HL-60 (cell line): ENCODE measurements around the gene PRRC2B.
A peak's percentile ranks its signal among the peaks of the same experiment; 100 is the strongest.

Experiments
- DNase-seq, 2 experiments: peaks; one replicate each; pipeline ENCODE4 v3.0.0-alpha.2; 2010 to 2020; ENCODE audit warnings: low read depth in 1 of 2, low spot score in 1 of 2
- H3K27ac ChIP-seq: fragments of 250-450 bp; sonication (Bioruptor Pico); replicated peaks from 2 replicates; pipeline ENCODE4 v1.5.1; 2020; ENCODE audit warnings: mild to moderate bottlenecking, moderate library complexity
- H3K27me3 ChIP-seq: fragments of 250-450 bp; sonication (Bioruptor Pico); 2 replicates; pipeline ENCODE4 v1.5.1; 2021; ENCODE audit warnings: mild to moderate bottlenecking, moderate library complexity; ENCODE audit not compliant: insufficient read depth, poor library complexity, severe bottlenecking
- H3K4me3 ChIP-seq: replicated peaks from 2 replicates; pipeline ENCODE4 v1.5.1; 2011; ENCODE audit warnings: mild to moderate bottlenecking, control low read depth, low read length; ENCODE audit not compliant: insufficient read depth
- GABPA ChIP-seq: IDR thresholded peaks from 2 replicates; pipeline ENCODE4 v1.6.1; 2012; ENCODE audit warnings: low read depth
- POLR2AphosphoS5 ChIP-seq: IDR thresholded peaks from 2 replicates; pipeline ENCODE4 v1.6.1; 2012; ENCODE audit warnings: low read depth
- SPI1 ChIP-seq: IDR thresholded peaks from 2 replicates; pipeline ENCODE4 v1.6.1; 2012; ENCODE audit warnings: low read depth, mild to moderate bottlenecking, borderline replicate concordance
- TF ChIP-seq, protein P1 (sequence below): IDR thresholded peaks from one replicate; pipeline ENCODE4 v1.5.1; 2011; ENCODE audit warnings: low read length, control low read depth, inconsistent platforms; ENCODE audit not compliant: insufficient read depth
- TF ChIP-seq, protein P2 (sequence below): IDR thresholded peaks from 2 replicates; pipeline ENCODE4 v1.6.1; 2012; ENCODE audit warnings: low read depth; ENCODE audit not compliant: insufficient replicate concordance

PRRC2B gene

DNA sequence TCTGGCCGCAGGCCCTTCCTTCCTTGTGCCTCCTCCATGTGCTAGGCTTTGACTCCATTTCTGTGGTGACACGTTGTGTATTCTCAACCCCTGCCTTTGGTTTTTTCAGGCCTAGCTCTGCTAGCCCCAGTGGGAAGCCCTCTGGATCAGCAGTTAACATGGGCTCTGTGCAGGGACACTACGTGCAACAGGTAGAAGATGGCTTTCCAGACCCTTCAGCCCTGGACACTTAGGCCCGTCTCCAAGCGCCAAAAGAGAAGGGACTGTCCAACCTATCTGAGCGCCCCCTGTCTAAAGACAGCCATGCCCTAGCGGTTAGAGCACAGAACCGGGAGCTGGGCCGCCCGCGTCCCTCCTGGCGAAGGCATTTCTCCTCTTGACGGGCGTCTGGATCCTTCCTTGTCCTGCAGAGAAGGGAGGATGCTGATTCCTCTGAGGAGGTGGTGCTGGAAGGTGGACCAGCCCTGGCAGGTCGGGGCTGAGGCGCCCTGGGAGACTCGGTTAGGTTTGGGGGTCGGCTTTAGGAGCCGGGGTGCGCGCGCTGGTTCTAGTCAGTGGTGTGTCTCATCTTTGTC is 100.5 kb downstream of the PRRC2B start:
- DNase-seq, result no peak
- Histone ChIP-seq H3K27me3 (no peaks in the 10 kb centered on the region), H3K4me3 (no peak overlapping the region), H3K27ac (no peak overlapping the region)
- TF ChIP-seq POLR2AphosphoS5 (no peak), GABPA (no peak), SPI1 (no peak)
- TF ChIP-seq, protein P1, sequence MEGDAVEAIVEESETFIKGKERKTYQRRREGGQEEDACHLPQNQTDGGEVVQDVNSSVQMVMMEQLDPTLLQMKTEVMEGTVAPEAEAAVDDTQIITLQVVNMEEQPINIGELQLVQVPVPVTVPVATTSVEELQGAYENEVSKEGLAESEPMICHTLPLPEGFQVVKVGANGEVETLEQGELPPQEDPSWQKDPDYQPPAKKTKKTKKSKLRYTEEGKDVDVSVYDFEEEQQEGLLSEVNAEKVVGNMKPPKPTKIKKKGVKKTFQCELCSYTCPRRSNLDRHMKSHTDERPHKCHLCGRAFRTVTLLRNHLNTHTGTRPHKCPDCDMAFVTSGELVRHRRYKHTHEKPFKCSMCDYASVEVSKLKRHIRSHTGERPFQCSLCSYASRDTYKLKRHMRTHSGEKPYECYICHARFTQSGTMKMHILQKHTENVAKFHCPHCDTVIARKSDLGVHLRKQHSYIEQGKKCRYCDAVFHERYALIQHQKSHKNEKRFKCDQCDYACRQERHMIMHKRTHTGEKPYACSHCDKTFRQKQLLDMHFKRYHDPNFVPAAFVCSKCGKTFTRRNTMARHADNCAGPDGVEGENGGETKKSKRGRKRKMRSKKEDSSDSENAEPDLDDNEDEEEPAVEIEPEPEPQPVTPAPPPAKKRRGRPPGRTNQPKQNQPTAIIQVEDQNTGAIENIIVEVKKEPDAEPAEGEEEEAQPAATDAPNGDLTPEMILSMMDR, result no peak
- TF ChIP-seq, protein P2, sequence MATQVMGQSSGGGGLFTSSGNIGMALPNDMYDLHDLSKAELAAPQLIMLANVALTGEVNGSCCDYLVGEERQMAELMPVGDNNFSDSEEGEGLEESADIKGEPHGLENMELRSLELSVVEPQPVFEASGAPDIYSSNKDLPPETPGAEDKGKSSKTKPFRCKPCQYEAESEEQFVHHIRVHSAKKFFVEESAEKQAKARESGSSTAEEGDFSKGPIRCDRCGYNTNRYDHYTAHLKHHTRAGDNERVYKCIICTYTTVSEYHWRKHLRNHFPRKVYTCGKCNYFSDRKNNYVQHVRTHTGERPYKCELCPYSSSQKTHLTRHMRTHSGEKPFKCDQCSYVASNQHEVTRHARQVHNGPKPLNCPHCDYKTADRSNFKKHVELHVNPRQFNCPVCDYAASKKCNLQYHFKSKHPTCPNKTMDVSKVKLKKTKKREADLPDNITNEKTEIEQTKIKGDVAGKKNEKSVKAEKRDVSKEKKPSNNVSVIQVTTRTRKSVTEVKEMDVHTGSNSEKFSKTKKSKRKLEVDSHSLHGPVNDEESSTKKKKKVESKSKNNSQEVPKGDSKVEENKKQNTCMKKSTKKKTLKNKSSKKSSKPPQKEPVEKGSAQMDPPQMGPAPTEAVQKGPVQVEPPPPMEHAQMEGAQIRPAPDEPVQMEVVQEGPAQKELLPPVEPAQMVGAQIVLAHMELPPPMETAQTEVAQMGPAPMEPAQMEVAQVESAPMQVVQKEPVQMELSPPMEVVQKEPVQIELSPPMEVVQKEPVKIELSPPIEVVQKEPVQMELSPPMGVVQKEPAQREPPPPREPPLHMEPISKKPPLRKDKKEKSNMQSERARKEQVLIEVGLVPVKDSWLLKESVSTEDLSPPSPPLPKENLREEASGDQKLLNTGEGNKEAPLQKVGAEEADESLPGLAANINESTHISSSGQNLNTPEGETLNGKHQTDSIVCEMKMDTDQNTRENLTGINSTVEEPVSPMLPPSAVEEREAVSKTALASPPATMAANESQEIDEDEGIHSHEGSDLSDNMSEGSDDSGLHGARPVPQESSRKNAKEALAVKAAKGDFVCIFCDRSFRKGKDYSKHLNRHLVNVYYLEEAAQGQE, result no peak

DNA sequence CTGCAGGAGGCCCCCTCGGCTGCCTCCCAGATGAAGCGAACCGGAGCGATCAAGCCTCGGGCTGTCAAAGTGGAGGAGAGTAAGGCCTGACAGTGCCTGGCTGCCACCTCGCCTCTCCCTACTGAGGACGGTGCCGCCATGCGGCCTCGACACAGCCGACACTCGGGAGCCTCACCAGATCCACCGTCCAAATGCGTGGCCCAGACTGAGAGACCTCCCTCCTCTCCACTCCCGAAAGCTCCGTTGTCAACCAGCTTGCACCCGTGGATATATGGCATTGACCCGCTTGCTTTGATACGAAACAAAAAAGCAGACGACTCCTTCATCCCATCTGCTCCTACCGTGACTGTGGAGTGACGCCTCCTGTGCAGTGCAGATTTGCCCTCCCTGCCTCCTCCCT is 101.9 kb downstream of the PRRC2B start:
- H3K4me3 ChIP-seq, result no peak overlapping the region
- H3K27me3 ChIP-seq, result no peaks in the 10 kb centered on the region
- TF ChIP-seq, protein P2, result no peak
- TF ChIP-seq, protein P1, result no peak
- TF ChIP-seq GABPA (no peak), POLR2AphosphoS5 (peak; percentile 25; the same call in 1 of the 2 replicates), SPI1 (no peak)
- no peak overlapping the region for H3K27ac ChIP-seq
- no peak for DNase-seq

DNA sequence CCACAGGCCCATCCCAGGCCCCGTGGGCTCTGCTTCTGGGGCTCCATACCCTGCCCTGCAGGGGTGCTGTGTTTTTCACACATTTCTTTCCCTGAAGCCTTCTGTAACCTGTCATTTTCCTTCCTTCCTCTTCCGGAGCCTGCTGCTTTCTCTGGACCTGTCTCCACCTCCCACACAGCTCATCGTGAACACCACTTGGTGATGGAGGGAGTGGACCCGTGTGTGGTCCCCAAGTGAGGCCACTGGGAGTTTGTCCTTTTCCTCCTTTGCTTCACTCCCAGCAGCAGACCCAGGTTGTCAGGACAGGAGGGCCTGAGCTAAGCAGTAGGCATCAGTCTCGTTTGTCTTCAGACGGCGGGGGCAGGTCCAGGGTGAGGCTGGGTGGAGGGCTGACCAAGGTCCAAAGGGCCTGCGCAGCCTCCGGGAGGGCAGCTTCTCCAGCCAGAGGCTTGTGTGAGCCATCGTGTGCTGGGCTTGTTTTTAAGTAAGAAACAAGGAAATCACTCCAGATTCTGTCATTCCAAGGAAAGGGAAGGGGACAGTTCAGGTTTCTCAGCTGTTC is 103.0 kb downstream of the PRRC2B start:
- no peak for DNase-seq
- Histone ChIP-seq H3K27me3 (no peaks in the 10 kb centered on the region), H3K4me3 (no peak overlapping the region), H3K27ac (no peak overlapping the region)
- TF ChIP-seq POLR2AphosphoS5 (no peak), SPI1 (no peak), GABPA (no peak)
- TF ChIP-seq, protein P1, result no peak
- TF ChIP-seq, protein P2, result no peak
